Uterus (tissue), 4 donors: ENCODE data around the gene ZNF177. TPM values are rescaled to one million over a fixed set of nuclear protein-coding genes. Genes with fewer than 3 reads are reported as not detected.
"Not testable (repeated sequence)": the region's sequence is repeated elsewhere in the genome, so short reads cannot be mapped to it uniquely, and the experiment has no call there.

ENCODE experiments used
- DNase-seq, 2 donors: peaks; one replicate each; pipeline ENCODE4 v3.0.0-alpha.2; 2019 to 2020
- H3K27ac ChIP-seq, 2 donors: fragments of 200-600 bp; sonication (generic); 1 replicate in 1 of 2; 2 replicates in 1 of 2; pipeline ENCODE4 v1.5.1; 2016 to 2018
- H3K27me3 ChIP-seq, 2 donors: fragments of 200-600 bp; sonication (generic); one replicate each; pipeline ENCODE4 v1.5.1; 2018 to 2019; ENCODE audit warnings: control low read depth in 1 of 2
- H3K36me3 ChIP-seq, 2 donors: fragments of 200-600 bp; sonication (generic); one replicate each; pipeline ENCODE4 v1.5.1; 2019; ENCODE audit warnings: control low read depth in 1 of 2
- H3K4me1 ChIP-seq, 2 donors: fragments of 200-600 bp; sonication (generic); one replicate each; pipeline ENCODE4 v1.5.1; 2018 to 2019; ENCODE audit warnings: control low read depth in 1 of 2
- H3K4me3 ChIP-seq, 2 donors: fragments of 200-600 bp; sonication (generic); 1 replicate in 1 of 2; 2 replicates in 1 of 2; pipeline ENCODE4 v1.5.1; 2018 to 2019; ENCODE audit warnings: mild to moderate bottlenecking in 1 of 2
- H3K9me3 ChIP-seq, 2 donors: fragments of 200-600 bp; sonication (generic); one replicate each; pipeline ENCODE4 v1.5.1; 2019; ENCODE audit warnings: control low read depth in 1 of 2
- POLR2A ChIP-seq, 2 donors: fragments of 450-650 bp; IDR thresholded peaks; one replicate each; pipeline ENCODE4 v1.6.1; 2016; ENCODE audit warnings: antibody characterized with exemption in 2 of 2, mild to moderate bottlenecking in 1 of 2, moderate library complexity in 1 of 2
- intact Hi-C: fragments of 100-400 bp; cut with DNase I; formaldehyde crosslinking; loops from one replicate; pipeline ENCODE4 v1.15.1; 2023; ENCODE audit warnings: low total_unique reads
- total RNA-seq, 4 donors: library from RNA; depleted of rRNA in 3 of 4; stranded (reverse); fragments of >200 nt in 3 of 4; gene quantifications; one replicate each; pipeline versions ENCODE4 v1.1.0 to v1.2.4, GENCODE V29; 2014 to 2023
- TF ChIP-seq, protein P1 (sequence below), 4 experiments: fragments of 200-600 bp in 2 of 4; fragments of 450-650 bp in 2 of 4; sonication (generic) in 2 of 4; IDR thresholded peaks; one replicate each; pipeline ENCODE4 v1.5.1; 2016 to 2019; ENCODE audit warnings: antibody characterized with exemption in 4 of 4, mild to moderate bottlenecking in 2 of 4, moderate library complexity in 1 of 4
- donor health status: DM: yes; HTN: yes; CAD: no.

ZNF177 gene
- total RNA-seq = 1 to 10 TPM in 3 of 4 donors, not detected in 1; 4.4 to 8.7 (median 5.8) TPM

DNA sequence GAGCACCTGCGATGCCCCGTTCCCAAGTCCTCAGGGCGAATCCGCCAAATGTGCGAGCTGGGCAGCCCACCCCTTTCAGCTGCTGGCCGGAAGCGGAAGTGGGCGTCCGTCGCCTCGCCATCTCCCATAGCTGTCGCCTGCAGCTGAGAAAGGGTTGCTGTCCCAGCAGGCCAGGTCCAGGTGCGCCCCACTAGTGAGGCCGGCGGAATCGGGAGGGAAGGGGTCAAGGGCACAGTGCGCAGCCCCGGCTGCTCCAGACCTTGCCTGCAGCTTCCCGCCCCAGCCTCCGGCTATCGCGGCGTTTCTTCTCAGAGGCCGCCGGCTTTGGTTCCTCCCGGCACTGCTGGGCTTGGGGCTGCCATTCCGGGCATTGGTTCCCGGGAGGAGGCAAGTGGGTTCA is at the start of gene ZNF177:
Gene ZNF177 (plus strand): TSS at position 109 of the 400 bp plus-strand sequence. CDS start 15,299 bp downstream, outside the sequence.
- no peak within 1 kb of the TSS for H3K27ac ChIP-seq
- H3K36me3 ChIP-seq = no peaks in the 10 kb centered on the region
- H3K27me3 ChIP-seq = no peaks in the 10 kb centered on the region
- TF ChIP-seq, protein P1, sequence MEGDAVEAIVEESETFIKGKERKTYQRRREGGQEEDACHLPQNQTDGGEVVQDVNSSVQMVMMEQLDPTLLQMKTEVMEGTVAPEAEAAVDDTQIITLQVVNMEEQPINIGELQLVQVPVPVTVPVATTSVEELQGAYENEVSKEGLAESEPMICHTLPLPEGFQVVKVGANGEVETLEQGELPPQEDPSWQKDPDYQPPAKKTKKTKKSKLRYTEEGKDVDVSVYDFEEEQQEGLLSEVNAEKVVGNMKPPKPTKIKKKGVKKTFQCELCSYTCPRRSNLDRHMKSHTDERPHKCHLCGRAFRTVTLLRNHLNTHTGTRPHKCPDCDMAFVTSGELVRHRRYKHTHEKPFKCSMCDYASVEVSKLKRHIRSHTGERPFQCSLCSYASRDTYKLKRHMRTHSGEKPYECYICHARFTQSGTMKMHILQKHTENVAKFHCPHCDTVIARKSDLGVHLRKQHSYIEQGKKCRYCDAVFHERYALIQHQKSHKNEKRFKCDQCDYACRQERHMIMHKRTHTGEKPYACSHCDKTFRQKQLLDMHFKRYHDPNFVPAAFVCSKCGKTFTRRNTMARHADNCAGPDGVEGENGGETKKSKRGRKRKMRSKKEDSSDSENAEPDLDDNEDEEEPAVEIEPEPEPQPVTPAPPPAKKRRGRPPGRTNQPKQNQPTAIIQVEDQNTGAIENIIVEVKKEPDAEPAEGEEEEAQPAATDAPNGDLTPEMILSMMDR (IDR thresholded peaks at IDR 0.05) = no peak
- no peak for TF ChIP-seq POLR2A (IDR thresholded peaks at IDR 0.05)
- intact Hi-C loops = no loop called here
- no peak for DNase-seq
- H3K4me3 ChIP-seq = no peak within 1 kb of the TSS
- no peaks in the 10 kb centered on the region for H3K4me1 ChIP-seq
- H3K9me3 ChIP-seq = peaks cover 0 to 31% of the 10 kb centered on the region in 2 donors

DNA sequence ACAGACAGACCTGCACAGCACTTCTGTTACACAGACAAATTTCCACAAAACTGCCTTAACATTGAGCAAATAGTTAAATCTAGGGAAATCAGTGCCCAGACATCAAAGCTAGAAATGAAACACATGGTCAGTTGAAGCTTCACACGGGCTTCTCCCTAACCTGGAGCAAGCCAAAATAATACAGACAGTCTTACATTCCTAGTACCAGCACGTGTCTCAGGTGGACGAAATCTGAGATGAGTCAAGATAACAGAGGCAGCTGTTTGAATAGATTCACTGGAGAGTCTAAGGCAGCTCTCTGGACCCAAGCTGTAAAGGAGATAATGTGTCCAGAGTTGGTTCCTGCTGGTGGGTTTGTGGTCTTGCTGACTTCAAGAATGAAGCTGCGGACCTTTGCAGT is 49.1 kb upstream of the ZNF177 start:
- TF ChIP-seq POLR2A (IDR thresholded peaks at IDR 0.05) = no peak
- TF ChIP-seq, protein P1 (IDR thresholded peaks at IDR 0.05) = no peak
- H3K4me3 ChIP-seq = no peak overlapping the region
- H3K27ac ChIP-seq = no peak overlapping the region
- H3K9me3 ChIP-seq = no peaks in the 10 kb centered on the region
- intact Hi-C loops = loop anchor here (10.0 kb wide), 1 partner anchor 481 kb away; no protein-coding TSS in a partner anchor
- no peak for DNase-seq
- no peaks in the 10 kb centered on the region for H3K27me3 ChIP-seq
- no peaks in the 10 kb centered on the region for H3K4me1 ChIP-seq
- H3K36me3 ChIP-seq = no peaks in the 10 kb centered on the region

DNA sequence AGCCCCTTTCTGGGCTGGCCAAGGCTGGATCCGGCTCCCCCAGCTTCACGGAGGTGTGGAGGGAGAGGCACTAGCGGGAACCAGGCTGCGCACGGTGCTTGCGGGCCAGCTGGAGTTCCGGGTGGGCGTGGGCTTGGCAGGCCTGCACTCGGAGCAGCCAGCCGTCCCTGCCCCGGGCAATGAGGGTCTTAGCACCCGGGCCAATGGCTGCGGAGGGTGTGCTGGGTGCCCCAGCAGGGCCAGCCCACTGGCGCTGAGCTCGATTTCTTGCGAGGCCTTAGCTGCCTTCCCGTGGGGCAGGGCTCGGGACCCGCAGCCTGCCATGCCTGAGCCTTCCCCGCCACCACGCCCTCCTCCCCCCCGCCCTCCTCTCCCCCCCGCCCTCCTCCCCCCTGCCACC is 41.5 kb upstream of the ZNF177 start:
- intact Hi-C loops = no loop called here
- H3K36me3 ChIP-seq = no peaks in the 10 kb centered on the region
- peaks cover 0 to 4% of the 10 kb centered on the region in 2 donors for H3K4me1 ChIP-seq
- DNase-seq = no peak
- no peaks in the 10 kb centered on the region for H3K27me3 ChIP-seq
- no peak overlapping the region for H3K27ac ChIP-seq
- no peak overlapping the region for H3K4me3 ChIP-seq
- peaks cover 0 to 4% of the 10 kb centered on the region in 2 donors for H3K9me3 ChIP-seq
- TF ChIP-seq POLR2A (IDR thresholded peaks at IDR 0.05) = no peak
- TF ChIP-seq, protein P1 (IDR thresholded peaks at IDR 0.05) = no peak

DNA sequence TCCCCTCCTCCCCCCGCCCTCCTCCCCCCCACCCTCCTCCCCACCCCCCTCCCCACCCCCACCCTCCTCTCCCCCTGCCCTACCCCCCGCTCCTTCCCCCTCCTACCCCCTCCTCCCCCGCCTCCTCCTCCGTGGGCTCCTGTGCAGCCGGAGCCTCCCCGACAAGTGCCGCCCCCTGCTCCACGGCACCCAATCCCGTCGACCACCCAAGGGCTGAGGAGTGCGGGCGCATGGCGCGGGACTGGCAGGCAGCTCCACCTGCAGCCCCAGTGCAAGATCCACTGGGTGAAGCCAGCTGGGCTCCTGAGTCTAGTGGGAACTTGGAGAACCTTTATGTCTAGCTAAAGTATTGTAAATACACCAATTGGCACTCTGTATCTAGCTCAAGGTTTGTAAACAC is 41.1 kb upstream of the ZNF177 start:
- H3K27ac ChIP-seq, H3K27me3 ChIP-seq, intact Hi-C loops, H3K4me1 ChIP-seq, DNase-seq, H3K9me3 ChIP-seq, H3K4me3 ChIP-seq, H3K36me3 ChIP-seq: not testable (repeated sequence)

DNA sequence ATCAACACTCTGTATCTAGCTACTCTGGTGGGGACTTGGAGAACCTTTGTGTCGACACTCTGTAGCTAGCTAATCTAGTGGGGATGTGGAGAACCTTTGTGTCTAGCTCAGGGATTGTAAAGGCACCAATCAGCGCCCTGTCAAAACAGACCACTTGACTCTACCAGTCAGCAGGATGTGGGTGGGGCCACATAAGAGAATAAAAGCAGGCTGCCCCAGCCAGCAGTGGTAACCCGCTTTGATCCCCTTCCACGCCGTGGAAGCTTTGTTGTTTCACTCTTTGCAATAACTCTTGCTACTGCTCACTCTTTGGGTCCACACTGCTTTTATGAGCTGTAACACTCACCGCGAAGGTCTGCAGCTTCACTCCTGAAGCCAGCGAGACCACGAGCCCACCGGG is 40.6 kb upstream of the ZNF177 start:
- H3K4me1 ChIP-seq, H3K36me3 ChIP-seq, intact Hi-C loops, H3K27ac ChIP-seq, H3K4me3 ChIP-seq, DNase-seq, H3K27me3 ChIP-seq: not testable (repeated sequence)
- peaks cover 0 to 12% of the 10 kb centered on the region in 2 donors for H3K9me3 ChIP-seq

DNA sequence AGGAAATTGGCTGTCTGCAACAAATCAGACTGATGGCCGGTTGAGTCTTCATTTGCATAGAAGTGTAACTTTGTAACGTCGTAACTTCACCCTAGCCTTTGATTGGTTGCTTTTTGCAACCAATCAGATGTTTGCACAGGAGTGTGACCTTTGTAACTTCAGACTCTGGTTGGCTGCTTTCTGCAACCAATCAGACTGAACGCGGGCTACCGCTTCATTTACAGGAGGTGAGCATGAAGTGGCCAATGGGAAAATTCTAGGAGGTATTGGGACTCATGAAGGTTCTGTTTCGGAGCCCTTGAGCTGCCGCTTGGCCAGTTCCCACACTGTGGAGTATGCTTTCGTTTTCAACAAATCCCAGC is 39.3 kb upstream of the ZNF177 start:
- H3K27ac ChIP-seq = peak overlapping the region; percentile 90 to 91
- H3K27me3 ChIP-seq = no peaks in the 10 kb centered on the region
- TF ChIP-seq POLR2A (IDR thresholded peaks at IDR 0.05) = no peak
- TF ChIP-seq, protein P1 (IDR thresholded peaks at IDR 0.05) = no peak
- no peaks in the 10 kb centered on the region for H3K36me3 ChIP-seq
- peaks cover under 1 to 20% of the 10 kb centered on the region in 2 donors for H3K9me3 ChIP-seq
- intact Hi-C loops = no loop called here
- H3K4me1 ChIP-seq = peaks cover 0 to 4% of the 10 kb centered on the region in 2 donors
- peak overlapping the region; percentile 77 to 90 for H3K4me3 ChIP-seq
- DNase-seq = peak; percentile 64 to 76
